Gastrocnemius medialis (tissue), 4 donors: Measurements from ENCODE around the gene TEKTIP1. TPM values are rescaled to one million over a fixed set of nuclear protein-coding genes. Genes with fewer than 3 reads are reported as not detected.

Experiments used
- ATAC-seq, 2 donors: fragments of 150-250 bp; one replicate each; pipeline ENCODE4 v1.9.1; 2016
- DNase-seq, 2 donors: peaks; one replicate each; pipeline ENCODE4 v3.0.0-alpha.2; 2019
- H3K27ac ChIP-seq, 4 donors: fragments of 200-600 bp; sonication (generic); 1 replicate in 1 of 4; 2 replicates in 3 of 4; pipeline ENCODE4 v1.5.1; 2016 to 2018; ENCODE audit warnings: mild to moderate bottlenecking in 2 of 4, moderate library complexity in 1 of 4
- H3K27me3 ChIP-seq, 3 donors: fragments of 200-600 bp; sonication (generic) in 2 of 3; 1 replicate in 1 of 3; 2 replicates in 2 of 3; pipeline versions ENCODE4 v1.5.1 to v1.6.0; 2016 to 2019; ENCODE audit warnings: mild to moderate bottlenecking in 1 of 3, moderate library complexity in 1 of 3
- H3K36me3 ChIP-seq, 2 donors: fragments of 200-600 bp; sonication (generic) in 1 of 2; one replicate each; pipeline ENCODE4 v1.5.1; 2017 to 2018
- H3K4me1 ChIP-seq, 2 donors: fragments of 200-600 bp; sonication (generic) in 1 of 2; one replicate each; pipeline ENCODE4 v1.5.1; 2016 to 2017; ENCODE audit warnings: mild to moderate bottlenecking in 2 of 2
- H3K4me3 ChIP-seq, 4 donors: fragments of 200-600 bp; sonication (generic) in 3 of 4; 1 replicate in 1 of 4; 2 replicates in 3 of 4; pipeline ENCODE4 v1.5.1; 2016 to 2019; ENCODE audit warnings: mild to moderate bottlenecking in 2 of 4
- H3K9me3 ChIP-seq, 3 donors: fragments of 200-600 bp; sonication (generic) in 2 of 3; 1 replicate in 1 of 3; 2 replicates in 2 of 3; pipeline ENCODE4 v1.5.1; 2016 to 2019
- POLR2A ChIP-seq, 2 donors: fragments of 450-650 bp; IDR thresholded peaks; one replicate each; pipeline ENCODE4 v1.6.1; 2017; ENCODE audit warnings: antibody characterized with exemption in 2 of 2, mild to moderate bottlenecking in 2 of 2, moderate library complexity in 2 of 2
- in situ Hi-C, 4 donors: fragments of 200-750 bp; cut with MboI; loops; one replicate each; pipeline versions ENCODE4 v1.15.0 to v1.8.0; 2017; ENCODE audit warnings: low sequenced_read_pairs in 4 of 4
- intact Hi-C: fragments of 100-400 bp; cut with DNase I; formaldehyde crosslinking; loops from one replicate; pipeline ENCODE4 v1.15.1; 2023; ENCODE audit warnings: low total_unique reads
- total RNA-seq, 4 donors: library from RNA; depleted of rRNA; stranded (reverse); fragments of >200 nt; gene quantifications; one replicate each; pipeline versions ENCODE4 v1.1.0 to v1.2.3, GENCODE V29; 2016
- TF ChIP-seq, protein P1 (sequence below), 5 experiments: fragments of 450-650 bp in 3 of 5; fragments of 200-600 bp in 2 of 5; sonication (generic) in 2 of 5; IDR thresholded peaks in 4 of 5; conservative IDR thresholded peaks in 1 of 5; 1 replicate in 4 of 5; 2 replicates in 1 of 5; pipeline ENCODE4 v1.5.1; 2016 to 2019; ENCODE audit warnings: antibody characterized with exemption in 5 of 5, mild to moderate bottlenecking in 3 of 5, moderate library complexity in 3 of 5

The TEKTIP1 gene
- total RNA-seq, 4 donors from 2014 or later, result not detected

- Histone ChIP-seq H3K4me3 (no peak overlapping the region), H3K9me3 (no peaks in the 10 kb centered on the region), H3K4me1 (no peaks in the 10 kb centered on the region), H3K36me3 (peaks cover 0 to 67% of the 10 kb centered on the region in 2 donors), H3K27me3 (no peaks in the 10 kb centered on the region), H3K27ac (no peak overlapping the region)
- DNase-seq, result no peak
- ATAC-seq, result no peak
- intact Hi-C loops (no loop called here), in situ Hi-C loops (no loop called here)
- TF ChIP-seq POLR2A (IDR thresholded peaks at IDR 0.05), result no peak
Observed at GRCh38 chr19:3531716-3532115, 7.3 kb upstream of the TEKTIP1 start.

DNA sequence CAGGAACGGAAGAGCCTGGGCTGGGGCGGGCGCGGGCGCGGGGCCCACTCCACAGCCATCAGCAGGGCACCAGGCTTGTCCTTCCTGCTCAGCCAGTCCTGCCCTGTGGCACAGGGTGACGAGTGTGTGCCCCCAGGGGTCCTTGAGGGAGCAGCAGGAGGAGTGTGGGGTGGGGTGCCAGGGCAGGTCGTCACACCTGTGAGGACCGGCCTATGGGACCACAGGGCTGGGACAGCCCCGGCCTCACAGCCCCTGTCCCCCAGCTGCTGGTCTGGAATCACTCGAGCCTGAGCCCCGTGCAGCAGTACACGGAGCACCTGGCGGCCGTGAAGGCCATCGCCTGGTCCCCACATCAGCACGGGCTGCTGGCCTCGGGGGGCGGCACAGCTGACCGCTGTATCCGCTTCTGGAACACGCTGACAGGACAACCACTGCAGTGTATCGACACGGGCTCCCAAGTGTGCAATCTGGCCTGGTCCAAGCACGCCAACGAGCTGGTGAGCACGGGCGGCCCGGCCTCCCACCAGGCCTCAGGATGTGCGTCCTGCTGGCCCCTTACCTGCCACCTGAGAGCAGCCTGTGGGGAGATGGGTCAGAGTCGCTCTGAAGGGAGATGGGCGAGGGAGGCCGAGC lies 6.7 kb upstream of the TEKTIP1 start:
- H3K36me3 ChIP-seq, result peaks cover 0 to 61% of the 10 kb centered on the region in 2 donors
- DNase-seq, result no peak
- no peaks in the 10 kb centered on the region for H3K9me3 ChIP-seq
- no peak overlapping the region for H3K27ac ChIP-seq
- in situ Hi-C loops, result no loop called here
- no peaks in the 10 kb centered on the region for H3K4me1 ChIP-seq
- no peaks in the 10 kb centered on the region for H3K27me3 ChIP-seq
- intact Hi-C loops, result no loop called here
- no peak for TF ChIP-seq POLR2A (IDR thresholded peaks at IDR 0.05)
- TF ChIP-seq, protein P1, sequence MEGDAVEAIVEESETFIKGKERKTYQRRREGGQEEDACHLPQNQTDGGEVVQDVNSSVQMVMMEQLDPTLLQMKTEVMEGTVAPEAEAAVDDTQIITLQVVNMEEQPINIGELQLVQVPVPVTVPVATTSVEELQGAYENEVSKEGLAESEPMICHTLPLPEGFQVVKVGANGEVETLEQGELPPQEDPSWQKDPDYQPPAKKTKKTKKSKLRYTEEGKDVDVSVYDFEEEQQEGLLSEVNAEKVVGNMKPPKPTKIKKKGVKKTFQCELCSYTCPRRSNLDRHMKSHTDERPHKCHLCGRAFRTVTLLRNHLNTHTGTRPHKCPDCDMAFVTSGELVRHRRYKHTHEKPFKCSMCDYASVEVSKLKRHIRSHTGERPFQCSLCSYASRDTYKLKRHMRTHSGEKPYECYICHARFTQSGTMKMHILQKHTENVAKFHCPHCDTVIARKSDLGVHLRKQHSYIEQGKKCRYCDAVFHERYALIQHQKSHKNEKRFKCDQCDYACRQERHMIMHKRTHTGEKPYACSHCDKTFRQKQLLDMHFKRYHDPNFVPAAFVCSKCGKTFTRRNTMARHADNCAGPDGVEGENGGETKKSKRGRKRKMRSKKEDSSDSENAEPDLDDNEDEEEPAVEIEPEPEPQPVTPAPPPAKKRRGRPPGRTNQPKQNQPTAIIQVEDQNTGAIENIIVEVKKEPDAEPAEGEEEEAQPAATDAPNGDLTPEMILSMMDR (IDR thresholded peaks at IDR 0.05 in 4 of 5, conservative IDR thresholded peaks at IDR 0.05 in 1 of 5), result no peak
- no peak for ATAC-seq
- no peak overlapping the region for H3K4me3 ChIP-seq

DNA sequence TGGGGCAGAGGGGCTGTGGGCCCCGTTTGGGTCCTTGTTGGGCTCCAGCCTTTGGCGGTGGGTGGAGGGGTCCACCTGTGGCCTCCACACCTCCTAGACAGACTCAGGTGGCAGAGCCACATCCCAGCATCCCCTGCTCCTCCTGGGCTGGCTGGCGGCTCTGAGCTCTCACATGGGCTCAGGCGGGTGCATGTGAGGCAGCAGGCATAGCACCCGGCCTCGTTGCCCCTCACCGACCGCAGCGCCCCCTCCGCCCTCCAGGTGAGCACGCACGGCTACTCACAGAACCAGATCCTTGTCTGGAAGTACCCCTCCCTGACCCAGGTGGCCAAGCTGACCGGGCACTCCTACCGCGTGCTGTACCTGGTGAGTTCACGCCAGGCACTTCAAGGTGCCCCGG lies 5.9 kb upstream of the TEKTIP1 start:
- in situ Hi-C loops (no loop called here), intact Hi-C loops (no loop called here)
- H3K4me3 ChIP-seq, result no peak overlapping the region
- no peaks in the 10 kb centered on the region for H3K27me3 ChIP-seq
- no peak overlapping the region for H3K27ac ChIP-seq
- peaks cover 0 to 54% of the 10 kb centered on the region in 2 donors for H3K36me3 ChIP-seq
- ATAC-seq (no peak), DNase-seq (no peak)
- H3K9me3 ChIP-seq, result no peaks in the 10 kb centered on the region
- TF ChIP-seq, protein P1 (IDR thresholded peaks at IDR 0.05 in 4 of 5, conservative IDR thresholded peaks at IDR 0.05 in 1 of 5), result no peak
- TF ChIP-seq POLR2A (IDR thresholded peaks at IDR 0.05), result no peak
- H3K4me1 ChIP-seq, result no peaks in the 10 kb centered on the region

GRCh38 chr19:3533563-3534216 lies 5.3 kb upstream of the TEKTIP1 start:
- intact Hi-C loops, result no loop called here
- Histone ChIP-seq H3K27ac (no peak overlapping the region), H3K9me3 (no peaks in the 10 kb centered on the region), H3K4me3 (no peak overlapping the region), H3K36me3 (peaks cover 0 to 52% of the 10 kb centered on the region in 2 donors), H3K4me1 (no peaks in the 10 kb centered on the region), H3K27me3 (no peaks in the 10 kb centered on the region)
- TF ChIP-seq, protein P1 (IDR thresholded peaks at IDR 0.05 in 4 of 5, conservative IDR thresholded peaks at IDR 0.05 in 1 of 5), result no peak
- no peak for TF ChIP-seq POLR2A (IDR thresholded peaks at IDR 0.05)
- ATAC-seq (no peak), DNase-seq (no peak)
- in situ Hi-C loops, result no loop called here

DNA sequence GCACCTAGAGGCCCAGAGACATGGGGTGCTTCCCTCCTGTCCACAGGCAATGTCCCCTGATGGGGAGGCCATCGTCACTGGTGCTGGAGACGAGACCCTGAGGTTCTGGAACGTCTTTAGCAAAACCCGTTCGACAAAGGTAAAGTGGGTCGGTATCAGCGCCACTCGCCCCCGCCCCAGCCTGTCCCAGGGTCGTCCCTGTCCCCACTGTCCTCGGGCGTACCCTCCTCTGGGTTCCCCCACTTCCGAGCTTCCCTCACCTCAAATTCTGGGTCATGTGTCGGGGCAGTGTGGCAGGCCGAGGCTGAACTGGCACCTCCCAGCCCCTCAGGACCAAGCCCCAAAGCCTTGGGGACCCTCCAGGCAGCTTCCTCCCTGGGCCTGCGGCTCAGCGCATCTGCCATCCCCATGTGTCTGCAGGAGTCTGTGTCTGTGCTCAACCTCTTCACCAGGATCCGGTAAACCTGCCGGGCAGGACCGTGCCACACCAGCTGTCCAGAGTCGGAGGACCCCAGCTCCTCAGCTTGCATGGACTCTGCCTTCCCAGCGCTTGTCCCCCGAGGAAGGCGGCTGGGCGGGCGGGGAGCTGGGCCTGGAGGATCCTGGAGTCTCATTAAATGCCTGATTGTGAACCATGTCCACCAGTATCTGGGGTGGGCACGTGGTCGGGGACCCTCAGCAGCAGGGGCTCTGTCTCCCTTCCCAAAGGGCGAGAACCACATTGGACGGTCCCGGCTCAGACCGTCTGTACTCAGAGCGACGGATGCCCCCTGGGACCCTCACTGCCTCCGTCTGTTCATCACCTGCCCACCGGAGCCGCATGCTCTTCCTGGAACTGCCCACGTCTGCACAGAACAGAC lies 4.4 kb upstream of the TEKTIP1 start:
- Histone ChIP-seq H3K27me3 (no peaks in the 10 kb centered on the region), H3K9me3 (no peaks in the 10 kb centered on the region), H3K4me1 (no peaks in the 10 kb centered on the region), H3K36me3 (peaks cover 0 to 52% of the 10 kb centered on the region in 2 donors), H3K27ac (no peak overlapping the region), H3K4me3 (no peak overlapping the region)
- ATAC-seq (no peak), DNase-seq (no peak)
- in situ Hi-C loops, result no loop called here
- intact Hi-C loops, result no loop called here
- TF ChIP-seq, protein P1 (IDR thresholded peaks at IDR 0.05 in 4 of 5, conservative IDR thresholded peaks at IDR 0.05 in 1 of 5), result no peak
- TF ChIP-seq POLR2A (IDR thresholded peaks at IDR 0.05), result no peak
